ENCODE measurements around the gene CDCA3.

Gene CDCA3

DNA sequence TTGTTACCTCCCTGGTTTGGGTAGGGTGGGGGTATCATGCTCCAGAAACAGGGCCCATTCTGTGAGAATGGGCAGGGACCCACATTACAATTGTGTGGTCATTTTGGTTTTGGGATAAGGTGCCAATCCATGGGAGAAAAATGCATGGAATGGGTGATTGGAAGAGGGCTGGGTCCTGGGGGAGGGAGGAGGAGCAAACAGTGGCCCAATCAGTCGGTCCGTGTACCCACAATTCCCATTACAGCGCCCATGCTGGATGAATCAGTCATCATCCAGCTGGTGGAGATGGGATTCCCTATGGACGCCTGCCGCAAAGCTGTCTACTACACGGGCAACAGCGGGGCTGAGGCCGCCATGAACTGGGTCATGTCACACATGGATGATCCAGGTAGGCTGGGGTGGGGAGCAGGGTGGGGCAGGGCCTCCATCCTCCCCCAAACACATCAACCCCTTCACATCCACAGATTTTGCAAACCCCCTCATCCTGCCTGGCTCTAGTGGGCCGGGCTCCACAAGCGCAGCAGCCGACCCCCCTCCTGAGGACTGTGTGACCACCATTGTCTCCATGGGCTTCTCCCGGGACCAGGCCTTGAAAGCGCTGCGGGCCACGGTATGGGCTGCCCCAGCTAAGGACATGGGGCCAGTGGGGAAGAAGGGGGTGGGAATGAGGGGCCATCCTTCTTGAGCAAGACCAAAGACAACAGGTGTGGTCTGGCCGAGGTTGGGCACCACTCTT, 12.7 kb upstream of the CDCA3 start:
- DNase-seq (ENCODE audit: low read depth): no peak
- no peak overlapping the region for H3K4me3 ChIP-seq (ENCODE audit: low read length)
- TF ChIP-seq, protein P1, sequence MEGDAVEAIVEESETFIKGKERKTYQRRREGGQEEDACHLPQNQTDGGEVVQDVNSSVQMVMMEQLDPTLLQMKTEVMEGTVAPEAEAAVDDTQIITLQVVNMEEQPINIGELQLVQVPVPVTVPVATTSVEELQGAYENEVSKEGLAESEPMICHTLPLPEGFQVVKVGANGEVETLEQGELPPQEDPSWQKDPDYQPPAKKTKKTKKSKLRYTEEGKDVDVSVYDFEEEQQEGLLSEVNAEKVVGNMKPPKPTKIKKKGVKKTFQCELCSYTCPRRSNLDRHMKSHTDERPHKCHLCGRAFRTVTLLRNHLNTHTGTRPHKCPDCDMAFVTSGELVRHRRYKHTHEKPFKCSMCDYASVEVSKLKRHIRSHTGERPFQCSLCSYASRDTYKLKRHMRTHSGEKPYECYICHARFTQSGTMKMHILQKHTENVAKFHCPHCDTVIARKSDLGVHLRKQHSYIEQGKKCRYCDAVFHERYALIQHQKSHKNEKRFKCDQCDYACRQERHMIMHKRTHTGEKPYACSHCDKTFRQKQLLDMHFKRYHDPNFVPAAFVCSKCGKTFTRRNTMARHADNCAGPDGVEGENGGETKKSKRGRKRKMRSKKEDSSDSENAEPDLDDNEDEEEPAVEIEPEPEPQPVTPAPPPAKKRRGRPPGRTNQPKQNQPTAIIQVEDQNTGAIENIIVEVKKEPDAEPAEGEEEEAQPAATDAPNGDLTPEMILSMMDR (conservative IDR thresholded peaks at IDR 0.05; ENCODE audit: low read depth, low read length): no peak

DNA sequence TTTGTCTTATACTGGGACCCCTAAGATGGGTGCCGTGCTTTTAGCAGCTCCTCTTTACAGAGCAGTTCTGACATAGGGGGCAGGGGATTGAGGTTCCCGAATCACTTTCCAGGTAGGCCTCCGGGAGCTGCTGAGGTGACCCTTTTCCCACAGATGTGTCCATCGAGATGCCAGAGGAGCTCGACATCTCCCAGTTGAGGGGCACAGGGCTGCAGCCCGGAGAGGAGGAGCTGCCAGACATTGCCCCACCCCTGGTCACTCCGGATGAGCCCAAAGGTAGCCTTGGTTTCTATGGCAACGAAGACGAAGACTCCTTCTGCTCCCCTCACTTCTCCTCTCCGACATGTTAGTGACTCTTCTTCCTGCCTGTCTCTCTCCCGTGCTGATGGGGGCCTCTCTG, 11.9 kb upstream of the CDCA3 start:
- TF ChIP-seq, protein P1 (conservative IDR thresholded peaks at IDR 0.05; ENCODE audit: low read depth, low read length): no peak
- DNase-seq (ENCODE audit: low read depth): no peak
- H3K4me3 ChIP-seq (ENCODE audit: low read length): no peak overlapping the region

DNA sequence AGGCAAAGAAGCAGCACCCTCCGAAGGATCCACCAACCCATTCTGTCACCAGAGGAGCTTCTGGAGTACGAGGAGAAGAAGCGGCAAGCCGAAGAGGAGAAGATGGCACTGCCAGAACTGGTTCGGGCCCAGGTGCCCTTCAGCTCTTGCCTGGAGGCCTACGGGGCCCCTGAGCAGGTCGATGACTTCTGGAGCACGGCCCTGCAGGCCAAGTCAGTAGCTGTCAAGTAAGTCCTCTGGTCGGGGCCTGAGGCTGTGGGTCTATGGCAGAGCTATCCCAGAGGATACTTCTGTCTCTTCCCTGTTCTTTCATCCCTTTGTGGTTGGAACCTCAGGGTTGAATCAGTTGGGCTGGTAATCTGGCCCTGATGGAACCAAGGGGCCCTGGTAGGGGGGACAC, 10.3 kb upstream of the CDCA3 start:
- DNase-seq (ENCODE audit: low read depth): no peak
- TF ChIP-seq, protein P1 (conservative IDR thresholded peaks at IDR 0.05; ENCODE audit: low read depth, low read length): no peak
- no peak overlapping the region for H3K4me3 ChIP-seq (ENCODE audit: low read length)

DNA sequence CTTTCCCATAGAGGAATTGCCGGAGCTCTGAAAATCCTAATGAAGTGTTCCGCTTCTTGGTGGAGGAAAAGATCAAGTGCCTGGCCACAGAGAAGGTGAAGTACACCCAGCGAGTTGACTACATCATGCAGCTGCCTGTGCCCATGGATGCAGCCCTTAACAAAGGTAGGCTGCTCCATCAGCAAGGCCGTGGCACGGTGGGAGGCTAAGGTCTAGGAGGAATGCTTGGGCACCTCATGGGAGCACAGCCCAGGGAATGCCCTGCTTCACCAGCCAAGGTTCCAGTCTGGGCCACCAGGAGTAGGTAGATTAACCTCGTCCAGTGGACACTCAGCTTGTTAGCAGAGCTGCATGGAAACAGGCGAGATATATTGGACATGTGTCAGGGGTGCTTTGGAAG, 9.9 kb upstream of the CDCA3 start:
- no peak for DNase-seq (ENCODE audit: low read depth)
- H3K4me3 ChIP-seq (ENCODE audit: low read length): no peak overlapping the region
- TF ChIP-seq, protein P1 (conservative IDR thresholded peaks at IDR 0.05; ENCODE audit: low read depth, low read length): no peak

DNA sequence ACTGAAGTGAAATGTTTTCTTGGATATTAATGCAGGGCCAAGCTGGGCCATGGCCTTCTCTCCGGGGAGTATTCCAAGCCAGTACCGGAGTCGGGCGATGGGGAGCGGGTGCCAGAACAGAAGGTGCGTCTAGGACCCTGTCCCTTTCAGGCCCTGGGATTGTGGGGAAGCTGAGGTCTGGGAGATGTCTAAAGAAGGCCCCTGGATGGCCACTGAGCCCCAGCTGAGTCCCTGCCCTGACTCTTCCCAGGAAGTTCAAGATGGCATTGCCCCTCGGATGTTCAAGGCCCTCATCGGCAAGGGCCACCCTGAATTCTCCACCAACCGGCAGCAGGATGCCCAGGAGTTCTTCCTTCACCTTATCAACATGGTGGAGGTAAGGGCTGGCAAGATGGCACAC, 9.0 kb upstream of the CDCA3 start:
- H3K4me3 ChIP-seq (ENCODE audit: low read length): no peak overlapping the region
- no peak for DNase-seq (ENCODE audit: low read depth)
- TF ChIP-seq, protein P1 (conservative IDR thresholded peaks at IDR 0.05; ENCODE audit: low read depth, low read length): no peak

DNA sequence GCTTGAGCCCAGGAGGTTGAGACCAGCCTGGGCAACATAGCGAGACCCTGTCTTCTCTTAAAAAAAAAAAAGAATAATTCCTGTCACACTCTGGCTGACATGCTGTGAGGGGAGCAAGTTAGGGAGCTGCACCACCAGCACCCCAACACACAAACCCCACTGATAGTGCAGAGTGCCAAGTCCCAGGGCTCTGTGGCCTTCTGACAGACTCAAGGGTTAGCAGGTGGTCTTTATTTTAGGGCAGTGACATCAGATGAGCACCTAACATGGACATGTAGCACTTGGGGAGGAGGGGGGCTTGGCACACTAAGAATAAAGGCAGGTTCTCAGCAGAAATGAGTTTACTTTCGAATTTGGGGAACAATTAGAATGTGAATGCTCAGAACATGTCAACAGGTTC, 7.7 kb upstream of the CDCA3 start:
- TF ChIP-seq, protein P1 (conservative IDR thresholded peaks at IDR 0.05; ENCODE audit: low read depth, low read length): no peak
- no peak overlapping the region for H3K4me3 ChIP-seq (ENCODE audit: low read length)
- no peak for DNase-seq (ENCODE audit: low read depth)

DNA sequence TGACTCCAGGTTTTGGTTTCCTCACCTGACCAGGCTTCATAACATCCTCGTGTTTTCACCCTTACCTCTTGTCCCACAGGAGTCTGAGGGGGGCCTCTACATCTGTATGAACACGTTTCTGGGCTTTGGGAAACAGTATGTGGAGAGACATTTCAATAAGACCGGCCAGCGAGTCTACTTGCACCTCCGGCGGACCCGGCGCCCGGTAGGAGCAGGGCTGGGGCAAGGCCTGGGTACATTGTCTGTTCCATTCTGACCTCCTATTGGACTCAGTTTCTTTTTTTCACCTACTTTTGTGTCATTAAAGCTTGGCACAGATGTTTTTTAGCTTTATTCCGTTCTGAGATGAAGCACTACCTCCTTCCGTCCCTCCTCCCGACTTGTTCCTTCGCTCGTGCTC, 4.2 kb upstream of the CDCA3 start:
- no peak for DNase-seq (ENCODE audit: low read depth)
- TF ChIP-seq, protein P1 (conservative IDR thresholded peaks at IDR 0.05; ENCODE audit: low read depth, low read length): no peak
- H3K4me3 ChIP-seq (ENCODE audit: low read length): no peak overlapping the region
